Left renal pelvis (tissue), 4 donors: ENCODE data around the gene ATP4B. TPM values are rescaled to one million over a fixed set of nuclear protein-coding genes. Genes with fewer than 3 reads are reported as not detected.

Experiments used
- DNase-seq, 4 donors: peaks; one replicate each; pipeline ENCODE4 v3.0.0-alpha.2; 2013; ENCODE audit warnings: low read depth in 4 of 4, low spot score in 3 of 4
- polyA plus RNA-seq, 4 donors: library from polyadenylated mRNA; unstranded; fragments of 120-200 nt; gene quantifications; one replicate each; pipeline ENCODE4 v1.2.1, GENCODE V29; 2013; ENCODE audit not compliant: insufficient read length in 4 of 4

ATP4B gene
- polyA plus RNA-seq, 4 donors: 0.20 to 0.56 (median 0.43) TPM

GRCh38 chr13:113643593-113643992 lies 14.4 kb downstream of the ATP4B start:
- DNase-seq: no peak

- no peak for DNase-seq
These were observed 15.4 kb downstream of the ATP4B start for GRCh38 chr13:113642563-113642962.

- DNase-seq: no peak
These were observed 16.6 kb downstream of the ATP4B start for GRCh38 chr13:113641426-113641825.

- DNase-seq: no peak
These were observed 18.3 kb downstream of the ATP4B start for GRCh38 chr13:113639616-113640262.

- no peak for DNase-seq
These were observed 19.2 kb downstream of the ATP4B start for GRCh38 chr13:113638806-113639205.

GRCh38 chr13:113638173-113638746 lies 19.7 kb downstream of the ATP4B start:
- DNase-seq: no peak

- no peak for DNase-seq
These were observed 20.5 kb downstream of the ATP4B start for GRCh38 chr13:113637262-113638160.

- DNase-seq: no peak
These were observed 21.6 kb downstream of the ATP4B start for GRCh38 chr13:113636266-113636963.

- DNase-seq: no peak
These were observed 22.3 kb downstream of the ATP4B start for GRCh38 chr13:113635709-113636108.

GRCh38 chr13:113635048-113635420 lies 23.0 kb downstream of the ATP4B start:
- no peak for DNase-seq

- DNase-seq: no peak
These were observed 23.5 kb downstream of the ATP4B start for GRCh38 chr13:113634279-113635047.

GRCh38 chr13:113633485-113633873 lies 24.5 kb downstream of the ATP4B start:
- no peak for DNase-seq

- no peak for DNase-seq
These were observed 25.1 kb downstream of the ATP4B start for GRCh38 chr13:113632706-113633484.

GRCh38 chr13:113631341-113632095 lies 26.5 kb downstream of the ATP4B start:
- no peak for DNase-seq

- DNase-seq: no peak
These were observed 27.2 kb downstream of the ATP4B start for GRCh38 chr13:113630804-113631203.

GRCh38 chr13:113630296-113630695 lies 27.7 kb downstream of the ATP4B start:
- DNase-seq: no peak

- no peak for DNase-seq
These were observed 28.1 kb downstream of the ATP4B start for GRCh38 chr13:113629866-113630265.

- no peak for DNase-seq
These were observed 29.4 kb downstream of the ATP4B start for GRCh38 chr13:113628291-113629270.
